Muscle of arm (tissue), 12 donors: ENCODE results near the gene OVOL3. TPM values are rescaled to one million over a fixed set of nuclear protein-coding genes. Genes with fewer than 3 reads are reported as not detected.

Experiments used
- DNase-seq: peaks from one replicate; pipeline ENCODE4 v3.0.0-alpha.2; 2013
- polyA plus RNA-seq, 12 donors: library from polyadenylated mRNA; unstranded; fragments of 120-200 nt; gene quantifications; one replicate each; pipeline ENCODE4 v1.2.1, GENCODE V29; 2013; ENCODE audit not compliant: insufficient read length in 12 of 12

Gene OVOL3
- polyA plus RNA-seq, 12 donors = not detected

DNA sequence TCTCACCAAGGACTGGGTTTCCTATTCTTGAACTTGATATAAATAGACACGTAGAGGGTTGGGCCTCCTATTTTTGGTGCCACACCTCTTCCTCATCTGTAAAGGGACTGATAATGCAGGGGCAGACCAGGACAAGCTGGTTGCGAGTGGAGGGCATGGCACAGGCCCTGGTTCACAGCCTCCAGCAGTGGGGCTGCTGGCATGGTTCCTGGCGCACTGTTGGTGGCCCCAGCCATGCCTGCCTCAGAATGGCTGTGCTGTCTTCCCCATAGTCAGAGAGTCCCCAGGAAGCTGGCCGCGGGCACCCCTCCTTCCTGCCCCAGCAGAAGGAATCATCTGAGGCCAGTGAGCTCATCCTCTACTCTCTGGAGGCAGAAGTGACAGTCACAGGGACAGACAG is 10.5 kb upstream of the OVOL3 start:
- DNase-seq = no peak

- DNase-seq = no peak
These were observed 9.2 kb upstream of the OVOL3 start for GRCh38 chr19:36101550-36102327.

DNA sequence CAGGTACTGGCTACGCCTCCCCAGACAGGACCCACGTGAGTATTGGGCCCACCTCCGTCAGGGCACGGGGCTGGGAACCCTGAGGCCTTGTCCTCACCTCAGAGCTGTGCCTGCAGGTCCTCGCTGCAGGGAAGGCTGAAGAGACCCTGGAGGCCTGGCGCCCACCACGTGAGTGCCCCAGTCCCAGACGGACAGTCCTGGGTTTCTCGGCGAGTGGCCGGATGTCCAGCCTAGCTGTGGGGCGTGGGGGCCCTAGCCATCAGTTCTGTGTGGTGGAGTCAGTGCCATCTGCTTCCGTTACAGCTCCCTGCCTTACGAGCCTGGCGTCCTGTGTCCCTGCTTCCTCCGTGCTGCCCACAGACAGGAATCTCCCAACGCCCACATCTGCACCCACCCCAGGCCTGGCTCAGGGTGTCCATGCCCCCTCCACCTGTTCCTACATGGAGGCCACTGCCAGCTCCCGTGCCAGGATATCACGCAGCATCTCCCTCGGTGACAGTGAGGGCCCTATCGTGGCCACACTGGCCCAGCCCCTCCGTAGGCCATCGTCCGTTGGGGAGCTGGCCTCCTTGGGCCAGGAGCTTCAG is 7.8 kb upstream of the OVOL3 start:
- no peak for DNase-seq

GRCh38 chr19:36103842-36104552 is 6.9 kb upstream of the OVOL3 start:
- DNase-seq = no peak

DNA sequence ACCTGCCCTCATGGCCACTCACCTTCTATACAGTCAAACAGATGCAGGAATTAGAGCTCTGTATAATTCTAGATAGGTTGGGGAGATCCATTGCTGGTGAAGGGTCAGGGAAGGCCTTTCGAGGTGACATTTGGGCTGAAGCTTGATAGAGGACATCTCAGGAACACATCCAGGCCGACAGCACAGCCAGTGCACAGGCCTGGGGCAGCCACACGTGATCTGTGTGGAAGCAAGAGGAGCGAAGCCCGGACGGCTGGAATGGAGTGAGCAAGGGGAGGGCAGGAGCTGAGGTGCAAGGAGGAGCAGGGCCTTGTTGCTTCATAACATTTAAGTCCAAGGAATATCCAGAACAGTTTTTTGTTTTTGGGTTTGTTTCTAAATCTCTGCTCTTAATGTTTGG is 4.5 kb upstream of the OVOL3 start:
- DNase-seq = no peak

DNA sequence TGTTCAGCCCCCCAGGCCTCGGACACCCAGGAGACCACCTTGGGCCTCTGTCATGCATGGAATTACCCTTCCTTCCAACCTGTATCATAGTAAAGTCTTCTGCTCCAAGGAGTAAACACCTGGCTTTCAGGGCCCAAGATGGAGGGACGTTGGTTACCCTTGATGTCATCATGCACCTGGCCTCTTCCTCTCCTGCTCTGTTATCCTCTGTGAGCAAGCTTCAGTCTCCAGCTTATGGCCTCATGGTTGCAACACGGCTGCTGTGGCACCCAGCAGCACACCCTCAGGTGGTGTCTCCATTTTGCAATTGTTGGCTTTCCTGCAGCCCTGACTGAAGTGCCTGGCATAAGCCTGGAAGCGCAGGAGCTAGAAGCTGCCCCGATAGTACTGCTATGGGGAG is 4.0 kb upstream of the OVOL3 start:
- DNase-seq = no peak

DNA sequence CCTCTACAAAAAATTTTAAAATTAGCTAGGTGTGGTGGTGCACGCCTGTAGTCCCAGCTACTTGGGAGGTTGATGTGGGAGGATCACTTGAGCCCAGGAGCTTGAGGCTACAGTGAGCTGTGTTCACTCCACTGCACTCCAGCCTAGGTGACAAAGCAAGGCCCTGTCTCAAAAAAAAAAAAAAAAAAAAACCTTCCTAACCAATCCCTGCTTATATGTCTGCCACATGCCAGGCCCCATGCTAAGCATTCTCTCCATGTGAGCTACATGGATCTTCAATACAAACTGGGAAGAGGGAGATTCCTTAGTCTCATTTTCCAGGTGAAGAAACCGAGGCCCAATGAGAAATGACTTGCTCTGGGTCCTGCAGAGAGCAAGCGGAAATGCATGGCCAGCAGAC is 2.3 kb upstream of the OVOL3 start:
- no peak for DNase-seq

DNA sequence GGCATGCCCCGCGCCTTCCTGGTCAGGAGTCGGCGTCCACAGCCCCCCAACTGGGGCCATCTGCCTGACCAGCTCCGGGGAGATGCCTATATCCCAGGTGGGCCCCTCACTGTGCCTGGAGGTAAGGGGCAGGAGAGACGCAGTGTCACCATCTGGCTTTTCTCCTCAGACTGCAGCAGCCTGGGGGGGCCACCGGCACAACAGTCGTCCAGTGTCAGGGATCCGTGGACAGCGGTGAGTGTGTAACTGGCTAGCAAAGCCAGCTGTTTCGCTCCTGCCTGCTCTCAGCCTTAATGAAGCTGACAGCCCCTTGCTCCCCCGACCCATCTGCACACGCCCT is 227 bp downstream of the OVOL3 start:
- DNase-seq = no peak

DNA sequence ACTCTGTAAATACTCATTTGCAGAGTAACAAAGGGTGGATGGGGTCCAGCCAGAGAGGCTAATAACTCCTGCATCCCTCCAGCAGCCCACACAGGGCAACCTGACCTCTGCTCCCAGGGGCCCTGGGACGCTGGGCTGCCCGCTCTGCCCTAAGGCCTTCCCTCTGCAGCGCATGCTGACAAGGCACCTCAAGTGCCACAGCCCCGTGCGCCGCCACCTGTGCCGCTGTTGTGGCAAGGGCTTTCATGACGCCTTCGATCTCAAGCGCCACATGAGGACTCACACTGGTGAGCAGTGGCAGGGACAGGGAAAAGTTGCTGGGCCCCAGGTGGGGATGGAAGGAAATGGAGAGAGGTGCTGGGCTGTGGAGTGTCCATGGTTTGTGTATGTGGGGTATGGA is 1.7 kb downstream of the OVOL3 start:
- no peak for DNase-seq

DNA sequence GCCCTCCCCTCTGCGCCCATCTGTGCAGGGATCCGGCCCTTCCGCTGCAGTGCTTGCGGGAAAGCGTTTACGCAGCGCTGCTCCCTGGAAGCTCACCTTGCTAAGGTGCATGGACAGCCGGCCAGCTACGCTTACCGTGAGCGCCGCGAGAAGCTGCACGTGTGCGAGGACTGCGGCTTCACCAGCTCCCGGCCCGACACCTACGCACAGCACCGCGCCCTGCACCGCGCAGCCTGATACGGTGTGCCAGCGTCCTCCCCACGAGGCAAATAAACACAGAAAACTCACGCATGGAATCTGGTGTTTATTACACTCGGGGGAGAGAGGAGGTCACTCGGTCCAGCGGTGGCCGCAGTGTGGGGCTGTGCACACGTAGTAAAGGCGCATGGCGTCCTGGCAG is 2.5 kb downstream of the OVOL3 start:
- DNase-seq = no peak

DNA sequence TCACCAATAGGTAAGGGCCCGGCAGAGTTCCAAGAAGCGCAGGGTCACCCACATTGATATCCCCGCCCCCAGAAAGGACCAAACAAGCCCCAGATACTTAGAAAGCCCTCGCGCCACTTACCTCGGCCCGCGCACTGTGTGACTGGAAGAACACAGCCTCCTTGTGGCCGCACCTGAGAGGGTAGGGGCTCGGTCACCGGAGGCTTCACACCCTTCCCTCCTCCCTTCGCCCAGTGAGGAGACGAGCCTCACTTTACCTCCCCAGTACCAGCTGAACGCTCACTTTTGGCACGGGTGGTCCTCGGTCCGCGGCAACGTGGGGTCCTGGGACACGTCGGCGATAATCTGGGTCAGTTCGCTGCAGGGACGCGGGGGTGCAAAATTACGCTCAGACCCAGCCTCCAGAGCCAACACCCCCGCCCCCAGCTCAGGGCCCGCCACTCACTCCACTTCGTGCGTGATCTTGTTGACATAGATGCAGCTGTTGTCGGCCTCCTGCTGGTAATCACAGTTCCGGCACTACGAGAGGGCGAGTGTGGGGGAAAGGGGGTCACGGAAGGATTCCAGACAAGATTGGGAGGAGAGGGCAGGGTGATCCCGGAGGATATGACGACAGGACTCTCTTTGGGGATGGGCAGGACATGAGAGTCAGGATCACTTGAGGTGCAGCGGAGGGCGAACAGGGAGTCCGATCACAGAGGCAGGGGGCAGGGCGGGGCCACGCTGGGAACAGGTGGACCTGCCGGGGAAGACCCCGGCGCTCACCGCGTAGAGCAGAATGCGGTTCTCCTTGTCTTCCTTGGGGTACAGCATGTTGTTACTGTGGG is 3.2 kb downstream of the OVOL3 start:
- peak; percentile 36 for DNase-seq

GRCh38 chr19:36114721-36115452 is 3.9 kb downstream of the OVOL3 start, which contains the start of gene POLR2I:
POLR2I (minus strand) TSS chr19:36114875; CDS start chr19:36114856, 19 bp downstream.
- peak; percentile 99 for DNase-seq

- no peak for DNase-seq
These were observed 4.8 kb downstream of the OVOL3 start, which contains the start of gene TBCB for GRCh38 chr19:36115453-36116343. TBCB (plus strand) TSS chr19:36115468; CDS start chr19:36115561, 93 bp downstream.

GRCh38 chr19:36116344-36116637 is 5.3 kb downstream of the OVOL3 start:
- no peak for DNase-seq

DNA sequence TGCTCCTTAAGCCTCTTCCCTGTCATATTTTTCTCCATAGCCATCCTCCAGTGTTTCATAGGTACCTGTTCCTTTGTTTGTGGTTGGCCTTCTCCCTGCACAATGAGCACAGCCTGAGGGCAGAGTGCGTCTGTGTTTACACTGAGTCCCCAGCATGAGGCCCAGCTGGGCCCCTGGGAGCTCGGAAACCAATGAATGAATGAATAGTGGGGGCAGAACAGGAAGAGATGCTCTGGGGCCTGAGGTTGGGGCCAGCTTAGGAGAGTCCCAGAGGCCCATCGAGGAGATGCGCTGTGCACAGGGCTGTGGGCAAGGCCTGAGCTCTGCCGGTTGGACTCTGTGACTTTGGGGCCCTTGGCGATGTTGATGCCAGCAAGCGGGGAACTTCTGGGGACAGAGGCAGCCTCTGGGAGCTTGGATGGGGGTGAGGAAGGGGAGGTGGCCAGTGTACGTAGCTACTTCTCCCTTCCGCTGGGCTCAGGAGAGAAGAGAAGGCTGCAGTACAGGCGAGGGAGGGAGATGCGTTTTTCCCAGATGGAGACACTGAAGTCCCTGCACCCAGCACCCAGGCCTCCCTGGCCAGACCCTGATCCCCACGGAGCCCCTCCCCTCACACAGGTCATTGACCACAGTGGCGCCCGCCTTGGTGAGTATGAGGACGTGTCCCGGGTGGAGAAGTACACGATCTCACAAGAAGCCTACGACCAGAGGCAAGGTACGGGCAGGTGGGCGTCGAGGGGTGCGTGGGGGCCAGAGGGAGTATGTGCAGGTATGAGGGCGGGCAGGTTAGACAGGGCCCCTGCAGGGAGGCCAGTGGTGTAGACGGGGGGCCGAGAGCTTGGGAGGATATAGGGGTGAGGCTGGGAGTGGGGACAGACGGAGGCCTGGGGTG is 9.4 kb downstream of the OVOL3 start:
- DNase-seq = no peak

DNA sequence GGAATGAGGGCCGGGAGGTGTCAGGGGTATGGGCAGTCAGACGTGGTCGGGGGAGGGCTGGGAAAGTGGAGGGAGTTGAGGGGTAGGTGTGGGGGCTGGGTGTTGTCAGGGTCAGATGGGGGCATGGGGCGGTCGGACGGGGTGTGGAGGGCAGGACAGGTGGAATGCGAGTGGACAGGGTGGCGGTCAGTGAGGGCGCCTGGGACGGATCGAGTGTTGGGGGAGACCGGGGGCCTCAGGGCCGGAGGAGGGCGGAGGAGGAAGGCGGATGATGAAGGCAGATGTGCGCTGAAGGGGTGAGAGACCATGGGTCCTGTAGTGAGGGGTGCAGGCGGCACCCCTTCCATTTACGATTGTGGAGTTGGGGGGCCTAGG is 10.0 kb downstream of the OVOL3 start:
- no peak for DNase-seq

DNA sequence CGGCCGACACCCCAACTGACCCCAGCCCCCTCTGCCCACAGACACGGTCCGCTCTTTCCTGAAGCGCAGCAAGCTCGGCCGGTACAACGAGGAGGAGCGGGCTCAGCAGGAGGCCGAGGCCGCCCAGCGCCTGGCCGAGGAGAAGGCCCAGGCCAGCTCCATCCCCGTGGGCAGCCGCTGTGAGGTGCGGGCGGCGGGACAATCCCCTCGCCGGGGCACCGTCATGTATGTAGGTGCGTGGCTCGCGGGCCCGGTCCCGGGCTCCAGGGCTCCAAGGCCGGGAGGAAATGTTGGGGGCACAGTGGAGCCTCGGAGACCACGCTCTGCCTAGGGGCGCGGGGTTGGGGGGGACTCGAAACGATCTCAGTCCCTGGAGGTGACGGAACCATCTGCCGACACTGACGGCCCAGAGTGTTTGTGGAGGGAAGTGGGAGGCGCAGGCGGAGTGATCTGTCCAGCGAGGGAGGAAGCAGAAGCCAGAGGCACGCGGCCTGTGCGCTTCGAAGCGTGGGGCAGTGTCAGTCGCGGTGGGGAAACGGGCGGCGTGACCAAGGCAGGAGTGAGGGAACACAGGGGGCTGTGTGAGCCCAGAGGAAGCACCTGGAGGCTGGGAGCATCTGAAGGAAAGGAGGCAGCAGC is 10.7 kb downstream of the OVOL3 start:
- DNase-seq = no peak

GRCh38 chr19:36125557-36125956 is 14.6 kb downstream of the OVOL3 start:
- no peak for DNase-seq

GRCh38 chr19:36128392-36128736 is 17.4 kb downstream of the OVOL3 start:
- DNase-seq = no peak
